Activated naive CD8-positive, alpha-beta T cell treated with anti-CD3 and anti-CD28 coated beads, Interleukin-2, amount 50 U/mL, for 24 hours (primary cell): Measurements from ENCODE around the gene SSTR3.
A peak's percentile ranks its signal among the peaks of the same experiment; 100 is the strongest.
"Not testable (repeated sequence)": the region's sequence is repeated elsewhere in the genome, so short reads cannot be mapped to it uniquely, and the experiment has no call there.

Source experiments
- ATAC-seq: fragments of 150-1000 bp; cut with Tn5 transposase; one replicate; pipeline ENCODE4 v1.10.0; 2021
- DNase-seq: peaks from one replicate; pipeline ENCODE4 v3.0.0; 2021
- H3K27ac Mint-ChIP-seq: one replicate; pipeline ENCODE4 v1.8.0; 2021; ENCODE audit warnings: mild to moderate bottlenecking, mixed read lengths
- H3K27me3 Mint-ChIP-seq: one replicate; pipeline ENCODE4 v1.8.0; 2021; ENCODE audit warnings: mixed read lengths
- H3K36me3 Mint-ChIP-seq: one replicate; pipeline ENCODE4 v1.8.0; 2021; ENCODE audit warnings: low read depth, mixed read lengths
- H3K4me1 Mint-ChIP-seq: one replicate; pipeline ENCODE4 v1.8.0; 2021; ENCODE audit warnings: mixed read lengths
- H3K4me3 Mint-ChIP-seq: one replicate; pipeline ENCODE4 v1.8.0; 2021; ENCODE audit warnings: mild to moderate bottlenecking, moderate library complexity, mixed read lengths
- H3K9me3 Mint-ChIP-seq: one replicate; pipeline ENCODE4 v1.8.0; 2021; ENCODE audit warnings: mixed read lengths

Gene SSTR3

GRCh38 chr22:37235897-37236607, 23.8 kb upstream of the SSTR3 start:
- Mint-ChIP-seq H3K4me3 (peak overlapping the region; percentile 90), H3K27ac (peak overlapping the region; percentile 96), H3K36me3 (peaks cover 79% of the 10 kb centered on the region), H3K9me3 (no peaks in the 10 kb centered on the region), H3K27me3 (no peaks in the 10 kb centered on the region), H3K4me1 (peaks cover 100% of the 10 kb centered on the region)
- DNase-seq: no peak
- no peak for ATAC-seq

- H3K27me3 Mint-ChIP-seq: no peaks in the 10 kb centered on the region
- no peaks in the 10 kb centered on the region for H3K9me3 Mint-ChIP-seq
- H3K4me1 Mint-ChIP-seq: peaks cover 99% of the 10 kb centered on the region
- H3K36me3 Mint-ChIP-seq: peaks cover 72% of the 10 kb centered on the region
- peak overlapping the region; percentile 96 for H3K27ac Mint-ChIP-seq
- DNase-seq (no peak), ATAC-seq (no peak)
- H3K4me3 Mint-ChIP-seq: peak overlapping the region; percentile 90
Observed at GRCh38 chr22:37234736-37235711, 22.7 kb upstream of the SSTR3 start.

- Mint-ChIP-seq H3K27ac (peak overlapping the region; percentile 96), H3K27me3 (no peaks in the 10 kb centered on the region), H3K36me3 (peaks cover 78% of the 10 kb centered on the region), H3K4me1 (peaks cover 99% of the 10 kb centered on the region), H3K9me3 (no peaks in the 10 kb centered on the region), H3K4me3 (peak overlapping the region; percentile 90)
- no peak for DNase-seq
- ATAC-seq: no peak
Observed at GRCh38 chr22:37233751-37234631, 21.7 kb upstream of the SSTR3 start.

- H3K9me3 Mint-ChIP-seq, H3K27me3 Mint-ChIP-seq, ATAC-seq, DNase-seq: not testable (repeated sequence)
- peak overlapping the region; percentile 90 for H3K4me3 Mint-ChIP-seq
- H3K4me1 Mint-ChIP-seq: peaks cover 99% of the 10 kb centered on the region
- H3K27ac Mint-ChIP-seq: peak overlapping the region; percentile 96
- peaks cover 79% of the 10 kb centered on the region for H3K36me3 Mint-ChIP-seq
Observed at GRCh38 chr22:37233371-37233750, 21.1 kb upstream of the SSTR3 start.

GRCh38 chr22:37232140-37232998, 20.1 kb upstream of the SSTR3 start:
- Mint-ChIP-seq H3K27me3 (no peaks in the 10 kb centered on the region), H3K9me3 (no peaks in the 10 kb centered on the region), H3K27ac (peak overlapping the region; percentile 93), H3K4me1 (peaks cover 98% of the 10 kb centered on the region), H3K4me3 (peak overlapping the region; percentile 67), H3K36me3 (peaks cover 78% of the 10 kb centered on the region)
- DNase-seq (peak; percentile 38), ATAC-seq (no peak)

- ATAC-seq (peak; percentile 9), DNase-seq (peak; percentile 64)
- H3K4me3 Mint-ChIP-seq: peak overlapping the region; percentile 67
- H3K27ac Mint-ChIP-seq: peak overlapping the region; percentile 93
- H3K9me3 Mint-ChIP-seq: no peaks in the 10 kb centered on the region
- peaks cover 72% of the 10 kb centered on the region for H3K36me3 Mint-ChIP-seq
- peaks cover 90% of the 10 kb centered on the region for H3K4me1 Mint-ChIP-seq
- H3K27me3 Mint-ChIP-seq: no peaks in the 10 kb centered on the region
Observed at GRCh38 chr22:37231406-37232139, 19.3 kb upstream of the SSTR3 start.

- ATAC-seq (peak; percentile 41), DNase-seq (peak; percentile 85)
- Mint-ChIP-seq H3K4me3 (peak overlapping the region; percentile 67), H3K4me1 (peaks cover 90% of the 10 kb centered on the region), H3K27me3 (no peaks in the 10 kb centered on the region), H3K27ac (peak overlapping the region; percentile 93), H3K36me3 (peaks cover 72% of the 10 kb centered on the region), H3K9me3 (no peaks in the 10 kb centered on the region)
Observed at GRCh38 chr22:37230673-37231405, 18.6 kb upstream of the SSTR3 start.

GRCh38 chr22:37229805-37230672, 17.8 kb upstream of the SSTR3 start:
- DNase-seq (peak; percentile 88), ATAC-seq (peak; percentile 76)
- peak overlapping the region; percentile 67 for H3K4me3 Mint-ChIP-seq
- H3K4me1 Mint-ChIP-seq: peaks cover 90% of the 10 kb centered on the region
- no peaks in the 10 kb centered on the region for H3K9me3 Mint-ChIP-seq
- H3K36me3 Mint-ChIP-seq: peaks cover 75% of the 10 kb centered on the region
- H3K27me3 Mint-ChIP-seq: no peaks in the 10 kb centered on the region
- H3K27ac Mint-ChIP-seq: peak overlapping the region; percentile 93

- H3K27ac Mint-ChIP-seq: peak overlapping the region; percentile 93
- H3K9me3 Mint-ChIP-seq: no peaks in the 10 kb centered on the region
- peak; percentile 57 for DNase-seq
- no peaks in the 10 kb centered on the region for H3K27me3 Mint-ChIP-seq
- ATAC-seq: peak; percentile 20
- H3K4me3 Mint-ChIP-seq: peak overlapping the region; percentile 67
- H3K36me3 Mint-ChIP-seq: peaks cover 77% of the 10 kb centered on the region
- H3K4me1 Mint-ChIP-seq: peaks cover 90% of the 10 kb centered on the region
Observed at GRCh38 chr22:37229012-37229804, 16.9 kb upstream of the SSTR3 start.

GRCh38 chr22:37228106-37229011, 16.1 kb upstream of the SSTR3 start:
- Mint-ChIP-seq H3K4me1 (peaks cover 90% of the 10 kb centered on the region), H3K36me3 (peaks cover 78% of the 10 kb centered on the region), H3K27ac (peak overlapping the region; percentile 93), H3K4me3 (peak overlapping the region; percentile 67), H3K27me3 (no peaks in the 10 kb centered on the region), H3K9me3 (no peaks in the 10 kb centered on the region)
- DNase-seq (peak; percentile 58), ATAC-seq (no peak)
